HUDEP-2 (cell line): ENCODE results near the gene PPFIA4.

Source experiments
- DNase-seq, 76 experiments: peaks; one replicate each; lab custom pipeline; 2025; ENCODE audit not compliant: unreplicated experiment in 76 of 76; lab: John Stamatoyannopoulos, UW

PPFIA4 gene

GRCh38 chr1:203056012-203056411 lies 29.7 kb downstream of the PPFIA4 start:
- no peak for DNase-seq

- peak in 3 of 76 experiments; percentile 4 to 20 (median 15) for DNase-seq
These were observed 30.2 kb downstream of the PPFIA4 start for GRCh38 chr1:203056516-203056915.

- no peak for DNase-seq
These were observed 31.8 kb downstream of the PPFIA4 start for GRCh38 chr1:203057911-203058675.

GRCh38 chr1:203058676-203058935 lies 32.3 kb downstream of the PPFIA4 start:
- no peak for DNase-seq

- DNase-seq = no peak
These were observed 33.2 kb downstream of the PPFIA4 start for GRCh38 chr1:203059485-203059884.

GRCh38 chr1:203060115-203060514 lies 33.8 kb downstream of the PPFIA4 start:
- DNase-seq = no peak

- DNase-seq = no peak
These were observed 37.0 kb downstream of the PPFIA4 start for GRCh38 chr1:203063287-203063686.

GRCh38 chr1:203065191-203065590 lies 38.9 kb downstream of the PPFIA4 start:
- DNase-seq = no peak

- DNase-seq = no peak
These were observed 39.7 kb downstream of the PPFIA4 start for GRCh38 chr1:203065986-203066385.

- no peak for DNase-seq
These were observed 40.7 kb downstream of the PPFIA4 start for GRCh38 chr1:203066965-203067364.

GRCh38 chr1:203069030-203069747 lies 42.9 kb downstream of the PPFIA4 start:
- DNase-seq = no peak

GRCh38 chr1:203072002-203072602 lies 45.8 kb downstream of the PPFIA4 start:
- DNase-seq = no peak

GRCh38 chr1:203072911-203073310 lies 46.6 kb downstream of the PPFIA4 start:
- no peak for DNase-seq

GRCh38 chr1:203073469-203073868 lies 47.2 kb downstream of the PPFIA4 start:
- DNase-seq = no peak

GRCh38 chr1:203074610-203075009 lies 48.3 kb downstream of the PPFIA4 start:
- DNase-seq = no peak

GRCh38 chr1:203075236-203076030 lies 49.1 kb downstream of the PPFIA4 start:
- DNase-seq = no peak

- DNase-seq = no peak
These were observed 49.8 kb downstream of the PPFIA4 start for GRCh38 chr1:203076031-203076511.

- no peak for DNase-seq
These were observed 51.1 kb downstream of the PPFIA4 start for GRCh38 chr1:203077367-203077766.

- no peak for DNase-seq
These were observed 51.7 kb downstream of the PPFIA4 start for GRCh38 chr1:203077956-203078355.

GRCh38 chr1:203078478-203078877 lies 52.2 kb downstream of the PPFIA4 start:
- DNase-seq = no peak

- DNase-seq = no peak
These were observed 54.2 kb downstream of the PPFIA4 start for GRCh38 chr1:203080456-203080855.
